Measurements from ENCODE around the gene ZFYVE21. TPM values are rescaled to one million over a fixed set of nuclear protein-coding genes. Genes with fewer than 3 reads are reported as not detected.

Gene ZFYVE21
- total RNA-seq, 3 donors from 2014 or later = 49.9 to 67.1 (median 60.9) TPM

- peaks cover 46% of the 10 kb centered on the region for H3K4me1 ChIP-seq (ENCODE audit: low read depth)
- peak in 2 of 3 donors; percentile 59 to 60 for DNase-seq
- TF ChIP-seq CTCF (IDR thresholded peaks at IDR 0.05) = no peak
- peaks cover 4% of the 10 kb centered on the region for H3K36me3 ChIP-seq (ENCODE audit: low read depth)
- no peak for ATAC-seq
- intact Hi-C loops (cut with DNase I, micrococcal nuclease) = no loop called here
- no peaks in the 10 kb centered on the region for H3K9me3 ChIP-seq
- H3K4me3 ChIP-seq = no peak overlapping the region
Measured at GRCh38 chr14:103712633-103713247, 2.9 kb upstream of the ZFYVE21 start.

- intact Hi-C loops (cut with DNase I, micrococcal nuclease) = no loop called here
- H3K4me3 ChIP-seq = no peak overlapping the region
- no peak for TF ChIP-seq CTCF (IDR thresholded peaks at IDR 0.05)
- ATAC-seq (no peak), DNase-seq (no peak)
- peaks cover 4% of the 10 kb centered on the region for H3K36me3 ChIP-seq (ENCODE audit: low read depth)
- H3K4me1 ChIP-seq (ENCODE audit: low read depth) = peaks cover 46% of the 10 kb centered on the region
- no peaks in the 10 kb centered on the region for H3K9me3 ChIP-seq
Measured at GRCh38 chr14:103713304-103714062, 2.1 kb upstream of the ZFYVE21 start.

GRCh38 chr14:103714063-103714724 lies 1.4 kb upstream of the ZFYVE21 start:
- DNase-seq (no peak), ATAC-seq (no peak)
- Histone ChIP-seq H3K4me1 (ENCODE audit: low read depth) (peaks cover 46% of the 10 kb centered on the region), H3K36me3 (ENCODE audit: low read depth) (peaks cover 4% of the 10 kb centered on the region), H3K9me3 (no peaks in the 10 kb centered on the region), H3K4me3 (no peak overlapping the region)
- no peak for TF ChIP-seq CTCF (IDR thresholded peaks at IDR 0.05)
- intact Hi-C loops (cut with DNase I, micrococcal nuclease) = no loop called here

- intact Hi-C loops (cut with DNase I, micrococcal nuclease) = no loop called here
Measured at GRCh38 chr14:103716091-103716801, 636 bp downstream of the ZFYVE21 start.

More at GRCh38 chr14:103716091-103716801, 636 bp downstream of the ZFYVE21 start:
- H3K4me1 ChIP-seq (ENCODE audit: low read depth) = peaks cover 34% of the 10 kb centered on the region
- ATAC-seq (peak; percentile 3), DNase-seq (peak; percentile 58 to 78 (median 76))
- H3K36me3 ChIP-seq (ENCODE audit: low read depth) = peaks cover 4% of the 10 kb centered on the region
- H3K4me3 ChIP-seq = peak overlapping the region; percentile 78
- no peak for TF ChIP-seq CTCF (IDR thresholded peaks at IDR 0.05)
- no peaks in the 10 kb centered on the region for H3K9me3 ChIP-seq
